Aorta (tissue), 5 donors: ENCODE data around the gene FGFR3. TPM values are rescaled to one million over a fixed set of nuclear protein-coding genes. Genes with fewer than 3 reads are reported as not detected.

Source experiments
- ATAC-seq: fragments of 200-7000 bp; cut with Tn5 transposase; one replicate; pipeline ENCODE4 v1.9.1; 2022; ENCODE audit warnings: moderate library complexity; ENCODE audit not compliant: low FRiP score
- DNase-seq, 2 donors: peaks; one replicate each; pipeline ENCODE4 v3.0.0-alpha.2; 2020
- H3K27ac ChIP-seq, 2 donors: one replicate each; pipeline ENCODE4 v1.5.1; 2013; ENCODE audit warnings: low read length in 2 of 2, mild to moderate bottlenecking in 2 of 2, moderate library complexity in 2 of 2, control low read depth in 1 of 2, inconsistent platforms in 1 of 2, low read depth in 1 of 2
- H3K27me3 ChIP-seq, 2 donors: one replicate each; pipeline ENCODE4 v1.6.1; 2013; ENCODE audit warnings: control low read depth in 1 of 2, low read length in 1 of 2, mild to moderate bottlenecking in 1 of 2, moderate library complexity in 1 of 2; ENCODE audit not compliant: insufficient read depth in 2 of 2, control insufficient read depth in 1 of 2
- H3K36me3 ChIP-seq, 2 donors: one replicate each; pipeline ENCODE4 v1.6.1; 2013; ENCODE audit warnings: control low read depth in 1 of 2, low read length in 1 of 2, mild to moderate bottlenecking in 1 of 2; ENCODE audit not compliant: insufficient read depth in 2 of 2, control insufficient read depth in 1 of 2
- H3K4me1 ChIP-seq, 2 donors: one replicate each; pipeline ENCODE4 v1.6.1; 2013; ENCODE audit warnings: low read length in 2 of 2, control low read depth in 1 of 2, mild to moderate bottlenecking in 1 of 2, moderate library complexity in 1 of 2; ENCODE audit not compliant: insufficient read depth in 2 of 2, control insufficient read depth in 1 of 2
- H3K4me3 ChIP-seq, 2 donors: one replicate each; pipeline ENCODE4 v1.5.1; 2013; ENCODE audit warnings: low read length in 2 of 2, control low read depth in 1 of 2, mild to moderate bottlenecking in 1 of 2
- H3K9me3 ChIP-seq: one replicate; pipeline ENCODE4 v1.6.1; 2013; ENCODE audit warnings: mild to moderate bottlenecking, low read length; ENCODE audit not compliant: control insufficient read depth
- WGBS, 2 donors: extraction: QIAGEN DNeasy Blood & Tissue Kit; methylation state at CpG; one replicate each; pipeline ENCODE4 v1.1.7; 2013; 5-methylcytosine and 5-hydroxymethylcytosine counted together
- intact Hi-C, 2 donors: fragments of 100-400 bp; cut with DNase I; formaldehyde crosslinking; loops; one replicate each; pipeline versions ENCODE4 v1.14.2 to v1.15.0; 2022
- polyA plus RNA-seq, 2 donors: library from polyadenylated mRNA; stranded (reverse); fragments of 200-250 nt; gene quantifications; one replicate each; pipeline ENCODE4 v1.2.3, GENCODE V29; 2013
- total RNA-seq, 2 donors: library from RNA; stranded (reverse); fragmentation: NEBNext Ultra II Directional; extraction: Animal tissue kit (Norgen Biotek cat#: 25700); gene quantifications; one replicate each; pipeline ENCODE4 v1.2.1, GENCODE V29; 2021
- donor health status: healthy with polysubstance abuse.
- donor health status: Bipolar disorder and iron deficiency.
- donor health status: DM: no; HTN: no; CAD: no.
- donor health status: DM: no; HTN: no; CAD: no.
- donor health status: DM: yes; HTN: yes; CAD: no.

The FGFR3 gene
- total and polyA plus RNA-seq, 4 donors = 1.0 to 4.0 (median 1.8) TPM

- no peaks in the 10 kb centered on the region for H3K4me1 ChIP-seq
- no peaks in the 10 kb centered on the region for H3K27me3 ChIP-seq
- no peak overlapping the region for H3K4me3 ChIP-seq
- ATAC-seq = no peak
- DNase-seq = no peak
- H3K9me3 ChIP-seq = no peaks in the 10 kb centered on the region
- WGBS, 2 donors = 92 to 93% methylated on average over 37 of the region's 37 CpGs
- intact Hi-C loops = no loop called here
- H3K36me3 ChIP-seq = peaks cover 4 to 8% of the 10 kb centered on the region in 2 donors
- H3K27ac ChIP-seq = no peak overlapping the region
These were observed 29.8 kb downstream of the FGFR3 start for GRCh38 chr4:1822568-1823544.

DNA sequence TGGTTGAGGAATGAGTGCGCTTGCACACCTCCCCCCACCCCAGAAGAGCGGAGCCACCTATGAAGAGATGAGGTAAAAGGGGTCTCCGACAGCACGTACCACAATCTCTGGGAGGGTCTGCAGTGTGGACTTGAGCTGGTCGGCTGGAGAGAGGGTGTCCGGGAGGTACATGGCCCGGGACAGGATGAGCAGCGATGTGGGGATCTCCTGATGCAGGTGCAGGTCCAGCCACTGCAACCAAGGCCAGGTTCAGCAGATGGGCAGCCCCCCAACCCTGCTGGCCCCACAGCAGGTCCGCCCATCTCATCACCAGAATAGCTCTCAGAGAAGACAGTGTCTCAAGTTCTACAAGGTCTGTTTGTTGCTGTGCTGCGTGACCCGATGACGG lies 30.4 kb downstream of the FGFR3 start:
- no peaks in the 10 kb centered on the region for H3K4me1 ChIP-seq
- H3K36me3 ChIP-seq = peaks cover 4 to 8% of the 10 kb centered on the region in 2 donors
- no peak overlapping the region for H3K4me3 ChIP-seq

DNA sequence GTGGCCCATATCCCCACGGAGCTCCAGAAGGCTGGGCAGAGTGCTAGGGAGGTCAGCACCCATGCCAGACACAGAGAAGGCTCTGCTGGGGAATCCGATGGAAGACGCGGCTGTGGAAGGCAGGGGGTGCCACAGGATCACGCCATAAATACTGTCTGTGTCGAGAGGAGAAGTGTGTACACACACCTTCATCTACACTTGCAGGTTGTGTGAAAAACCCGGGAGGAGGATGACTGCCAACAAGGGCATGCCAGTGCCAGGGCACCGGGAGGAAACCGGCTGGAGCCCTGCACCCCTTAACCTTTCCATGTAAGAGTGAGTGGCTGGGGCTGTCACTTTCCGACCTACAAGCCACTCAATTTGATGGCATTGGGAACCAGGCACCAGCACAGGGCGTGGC lies 31.7 kb downstream of the FGFR3 start:
- no peak overlapping the region for H3K4me3 ChIP-seq
- 84 to 87% methylated on average over 11 of the region's 11 CpGs for WGBS, 2 donors
- intact Hi-C loops = no loop called here
- H3K4me1 ChIP-seq = no peaks in the 10 kb centered on the region
- peaks cover 4 to 8% of the 10 kb centered on the region in 2 donors for H3K36me3 ChIP-seq
- H3K27me3 ChIP-seq = no peaks in the 10 kb centered on the region
- ATAC-seq (no peak), DNase-seq (no peak)
- H3K27ac ChIP-seq = no peak overlapping the region
- no peaks in the 10 kb centered on the region for H3K9me3 ChIP-seq

More for the DNA sequence above, 30.4 kb downstream of the FGFR3 start:
- WGBS, 2 donors = 93 to 95% methylated on average over 12 of the region's 12 CpGs
- intact Hi-C loops = no loop called here
- no peaks in the 10 kb centered on the region for H3K9me3 ChIP-seq
- H3K27ac ChIP-seq = no peak overlapping the region
- DNase-seq (no peak), ATAC-seq (no peak)
- no peaks in the 10 kb centered on the region for H3K27me3 ChIP-seq

DNA sequence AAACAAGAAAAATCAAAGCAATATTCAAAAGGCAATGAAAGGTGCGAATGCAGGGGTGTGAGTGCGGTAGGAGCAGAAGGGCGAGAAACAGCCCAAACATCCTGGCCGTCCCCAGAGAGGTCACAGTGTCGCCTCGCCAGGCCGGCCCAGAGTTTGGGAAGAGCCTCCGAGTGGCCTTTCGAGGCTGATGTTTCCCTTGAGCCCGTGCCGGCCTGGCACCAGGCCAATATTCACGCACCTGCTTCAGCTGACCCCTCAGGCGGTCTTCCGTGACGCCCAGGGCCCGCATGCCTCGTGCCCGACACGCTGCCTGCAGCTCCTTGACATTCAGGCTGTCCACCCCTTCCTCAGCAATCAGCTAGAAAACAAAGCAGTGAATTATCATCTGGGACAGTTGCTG lies 32.2 kb downstream of the FGFR3 start:
- H3K4me1 ChIP-seq = no peaks in the 10 kb centered on the region
- H3K36me3 ChIP-seq = peaks cover 4 to 8% of the 10 kb centered on the region in 2 donors
- 77 to 79% methylated on average over 19 of the region's 19 CpGs for WGBS, 2 donors
- no peak for ATAC-seq
- H3K27me3 ChIP-seq = no peaks in the 10 kb centered on the region
- no peak overlapping the region for H3K27ac ChIP-seq
- DNase-seq = no peak
- intact Hi-C loops = no loop called here
- H3K9me3 ChIP-seq = no peaks in the 10 kb centered on the region
- no peak overlapping the region for H3K4me3 ChIP-seq

GRCh38 chr4:1826531-1827350 lies 33.6 kb downstream of the FGFR3 start:
- ATAC-seq = no peak
- Histone ChIP-seq H3K36me3 (peaks cover 11 to 15% of the 10 kb centered on the region in 2 donors), H3K4me1 (no peaks in the 10 kb centered on the region), H3K27ac (no peak overlapping the region), H3K27me3 (no peaks in the 10 kb centered on the region), H3K4me3 (no peak overlapping the region), H3K9me3 (no peaks in the 10 kb centered on the region)
- DNase-seq = no peak
- 91 to 93% methylated on average over 30 of the region's 30 CpGs for whole genome bisulfite sequencing, 2 donors
- intact Hi-C loops = no loop called here

DNA sequence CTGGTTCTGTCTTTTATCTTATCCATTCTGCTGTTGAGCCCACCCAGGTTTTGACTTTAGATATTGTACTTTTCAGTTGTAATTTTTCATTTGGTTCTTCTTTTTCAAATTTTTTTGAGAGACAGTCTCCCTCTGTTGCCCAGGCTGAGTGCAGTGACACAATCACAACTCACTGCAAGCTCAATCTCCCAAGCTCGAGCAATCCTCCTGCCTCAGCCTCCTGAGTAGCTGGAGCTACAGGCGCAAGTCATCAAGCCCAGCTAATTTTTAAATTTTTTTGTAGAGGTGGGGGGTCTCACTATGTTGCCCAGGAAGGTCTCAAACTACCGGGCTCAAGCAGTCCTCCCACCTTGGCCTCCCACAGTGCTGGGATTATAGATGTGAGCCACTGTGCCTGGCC lies 37.1 kb downstream of the FGFR3 start:
- WGBS, 2 donors = 95% methylated on average over 3 of the region's 3 CpGs
- H3K9me3 ChIP-seq = no peaks in the 10 kb centered on the region
- intact Hi-C loops = no loop called here
- no peaks in the 10 kb centered on the region for H3K27me3 ChIP-seq
- H3K36me3 ChIP-seq = peaks cover 7 to 21% of the 10 kb centered on the region in 2 donors
- no peak overlapping the region for H3K4me3 ChIP-seq
- DNase-seq (no peak), ATAC-seq (no peak)
- H3K27ac ChIP-seq = no peak overlapping the region
- H3K4me1 ChIP-seq = no peaks in the 10 kb centered on the region

DNA sequence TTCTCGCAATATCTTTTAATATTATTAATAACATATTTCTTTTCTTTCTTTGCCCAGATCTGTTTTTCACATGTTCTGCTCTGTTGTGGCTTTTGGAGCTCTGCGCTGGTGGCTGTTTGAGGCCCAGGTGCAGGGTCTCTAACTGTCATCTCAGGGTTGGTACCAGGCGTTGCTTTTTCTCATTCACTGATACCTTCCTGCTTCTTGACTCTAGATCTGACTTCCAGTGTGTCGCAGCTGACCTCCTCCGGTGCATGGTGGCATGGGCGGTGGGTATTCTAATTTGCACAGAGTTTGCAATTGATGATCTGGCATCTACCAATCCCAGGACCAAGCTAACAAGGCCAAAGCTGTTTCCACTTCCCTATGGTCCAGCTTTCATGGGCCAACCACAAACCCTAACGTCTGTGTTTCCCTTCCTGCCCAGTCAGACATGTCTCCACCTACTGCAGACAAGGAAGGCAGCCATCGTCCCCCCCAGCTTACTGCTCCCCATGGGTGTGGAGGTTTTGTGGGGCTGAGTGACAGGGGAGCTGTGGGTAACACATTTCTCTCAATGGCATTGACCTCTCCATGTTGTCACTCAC lies 37.6 kb downstream of the FGFR3 start:
- H3K4me1 ChIP-seq = no peaks in the 10 kb centered on the region
- WGBS, 2 donors = 87 to 90% methylated on average over 8 of the region's 8 CpGs
- H3K36me3 ChIP-seq = peaks cover 7 to 20% of the 10 kb centered on the region in 2 donors
- no peak overlapping the region for H3K27ac ChIP-seq
- H3K27me3 ChIP-seq = no peaks in the 10 kb centered on the region
- ATAC-seq (no peak), DNase-seq (no peak)
- no peaks in the 10 kb centered on the region for H3K9me3 ChIP-seq
- H3K4me3 ChIP-seq = no peak overlapping the region
- intact Hi-C loops = no loop called here

DNA sequence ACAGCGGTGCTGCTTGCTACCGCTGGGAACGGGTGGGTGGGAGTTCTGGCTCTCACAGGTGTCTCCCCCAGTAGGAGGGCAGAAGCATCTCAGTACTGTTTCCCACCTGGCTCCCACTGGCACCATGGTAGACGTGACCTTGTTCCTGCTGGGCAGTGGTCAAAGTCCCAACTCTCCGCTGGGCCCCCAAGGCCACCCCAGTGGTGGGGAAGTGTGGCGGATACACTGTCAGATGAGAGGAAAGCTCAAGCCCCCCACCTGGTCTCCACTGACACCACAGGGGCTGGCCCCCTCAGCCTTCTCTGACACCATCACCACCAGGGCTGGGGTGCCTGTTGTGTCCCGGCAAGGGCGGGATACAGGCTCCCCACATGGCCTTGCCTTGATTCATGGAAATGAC lies 38.2 kb downstream of the FGFR3 start:
- H3K27ac ChIP-seq = no peak overlapping the region
- peaks cover 7 to 18% of the 10 kb centered on the region in 2 donors for H3K36me3 ChIP-seq

More for the DNA sequence above, 38.2 kb downstream of the FGFR3 start:
- Histone ChIP-seq H3K9me3 (no peaks in the 10 kb centered on the region), H3K4me3 (no peak overlapping the region), H3K4me1 (no peaks in the 10 kb centered on the region), H3K27me3 (no peaks in the 10 kb centered on the region)
- 94 to 97% methylated on average over 8 of the region's 8 CpGs for WGBS, 2 donors
- intact Hi-C loops = no loop called here
- ATAC-seq = no peak
- DNase-seq = no peak
